Nephron (organoid): ENCODE data around the gene ZNF669.
"Not testable (repeated sequence)": the region's sequence is repeated elsewhere in the genome, so short reads cannot be mapped to it uniquely, and the experiment has no call there.

Source experiments
- H3K27ac Mint-ChIP-seq, 3 experiments: 2 replicates each; pipeline ENCODE4 v1.8.0; 2020; ENCODE audit warnings: mixed read lengths in 3 of 3, mild to moderate bottlenecking in 2 of 3, moderate library complexity in 1 of 3
- H3K27me3 Mint-ChIP-seq: 2 replicates; pipeline ENCODE4 v1.8.0; 2021; ENCODE audit warnings: low read depth, mild to moderate bottlenecking, moderate library complexity, mixed read lengths
- H3K36me3 Mint-ChIP-seq: 2 replicates; pipeline ENCODE4 v1.8.0; 2020; ENCODE audit warnings: low read depth, mixed read lengths
- H3K4me1 Mint-ChIP-seq: 2 replicates; pipeline ENCODE4 v1.8.0; 2020; ENCODE audit warnings: mixed read lengths
- H3K4me3 Mint-ChIP-seq, 3 experiments: 2 replicates each; pipeline ENCODE4 v1.8.0; 2020; ENCODE audit warnings: mild to moderate bottlenecking in 3 of 3, mixed read lengths in 3 of 3, moderate library complexity in 2 of 3
- H3K9me3 Mint-ChIP-seq: 2 replicates; pipeline ENCODE4 v1.8.0; 2020; ENCODE audit warnings: mixed read lengths
- CTCF ChIP-seq, 3 experiments: fragments of 200-600 bp; sonication (generic); IDR thresholded peaks; one replicate each; pipeline ENCODE4 v1.5.0; 2021; ENCODE audit warnings: antibody characterized with exemption in 3 of 3; ENCODE audit not compliant: unreplicated experiment in 3 of 3

ZNF669 gene

GRCh38 chr1:247126166-247126565 lies 22.0 kb upstream of the ZNF669 start:
- H3K4me1 Mint-ChIP-seq, H3K4me3 Mint-ChIP-seq, H3K27ac Mint-ChIP-seq, H3K27me3 Mint-ChIP-seq: not testable (repeated sequence)
- H3K9me3 Mint-ChIP-seq, result peaks cover 19% of the 10 kb centered on the region
- H3K36me3 Mint-ChIP-seq, result peaks cover 42% of the 10 kb centered on the region

GRCh38 chr1:247121382-247121781 lies 17.2 kb upstream of the ZNF669 start:
- no peak overlapping the region for H3K4me3 Mint-ChIP-seq
- no peak for TF ChIP-seq CTCF (IDR thresholded peaks at IDR 0.05; ENCODE audit: unreplicated experiment in 3 of 3)
- no peaks in the 10 kb centered on the region for H3K27me3 Mint-ChIP-seq
- peaks cover 14% of the 10 kb centered on the region for H3K9me3 Mint-ChIP-seq
- peaks cover 18% of the 10 kb centered on the region for H3K36me3 Mint-ChIP-seq
- no peaks in the 10 kb centered on the region for H3K4me1 Mint-ChIP-seq
- H3K27ac Mint-ChIP-seq, result no peak overlapping the region

- not testable (repeated sequence) for H3K4me1 Mint-ChIP-seq, H3K27ac Mint-ChIP-seq, H3K27me3 Mint-ChIP-seq, H3K4me3 Mint-ChIP-seq
- Mint-ChIP-seq H3K9me3 (peaks cover 14% of the 10 kb centered on the region), H3K36me3 (peaks cover 14% of the 10 kb centered on the region)
Observed at GRCh38 chr1:247120408-247120668, 16.2 kb upstream of the ZNF669 start.

GRCh38 chr1:247119600-247120407 lies 15.6 kb upstream of the ZNF669 start:
- H3K27me3 Mint-ChIP-seq, result no peaks in the 10 kb centered on the region
- no peak overlapping the region for H3K4me3 Mint-ChIP-seq
- no peaks in the 10 kb centered on the region for H3K4me1 Mint-ChIP-seq
- peaks cover 13% of the 10 kb centered on the region for H3K36me3 Mint-ChIP-seq
- H3K9me3 Mint-ChIP-seq, result peaks cover 12% of the 10 kb centered on the region
- no peak for TF ChIP-seq CTCF (IDR thresholded peaks at IDR 0.05; ENCODE audit: unreplicated experiment in 3 of 3)
- no peak overlapping the region for H3K27ac Mint-ChIP-seq

- Mint-ChIP-seq H3K4me3 (no peak overlapping the region), H3K27ac (no peak overlapping the region), H3K4me1 (no peaks in the 10 kb centered on the region), H3K9me3 (peaks cover 8% of the 10 kb centered on the region), H3K27me3 (peaks cover under 1% of the 10 kb centered on the region), H3K36me3 (peaks cover 7% of the 10 kb centered on the region)
- TF ChIP-seq CTCF (IDR thresholded peaks at IDR 0.05; ENCODE audit: unreplicated experiment in 3 of 3), result no peak
Observed at GRCh38 chr1:247118946-247119446, 14.8 kb upstream of the ZNF669 start.

- Mint-ChIP-seq H3K27ac (no peak overlapping the region), H3K4me1 (peaks cover 5% of the 10 kb centered on the region), H3K4me3 (no peak overlapping the region), H3K9me3 (peaks cover 2% of the 10 kb centered on the region), H3K36me3 (peaks cover 3% of the 10 kb centered on the region), H3K27me3 (peaks cover 3% of the 10 kb centered on the region)
- no peak for TF ChIP-seq CTCF (IDR thresholded peaks at IDR 0.05; ENCODE audit: unreplicated experiment in 3 of 3)
Observed at GRCh38 chr1:247115545-247115944, 11.4 kb upstream of the ZNF669 start.

GRCh38 chr1:247115141-247115510 lies 11.0 kb upstream of the ZNF669 start:
- H3K4me3 Mint-ChIP-seq, result peak overlapping the region in 2 of 3 experiments; percentile 33 to 44
- peaks cover 6% of the 10 kb centered on the region for H3K4me1 Mint-ChIP-seq
- peaks cover 3% of the 10 kb centered on the region for H3K27me3 Mint-ChIP-seq
- peaks cover 2% of the 10 kb centered on the region for H3K9me3 Mint-ChIP-seq
- TF ChIP-seq CTCF (IDR thresholded peaks at IDR 0.05; ENCODE audit: unreplicated experiment in 3 of 3), result no peak
- H3K27ac Mint-ChIP-seq, result no peak overlapping the region
- peaks cover 3% of the 10 kb centered on the region for H3K36me3 Mint-ChIP-seq
